HG03457 (cell line): ENCODE measurements around the gene C1orf146.
"Not testable (repeated sequence)": the region's sequence is repeated elsewhere in the genome, so short reads cannot be mapped to it uniquely, and the experiment has no call there.

Experiments
- ATAC-seq: cut with Tn5 transposase; IDR thresholded peaks from one replicate; pipeline ENCODE4 v1.9.1; 2021; ENCODE audit warnings: moderate number of reproducible peaks; ENCODE audit not compliant: unreplicated experiment

C1orf146 gene, protein sequence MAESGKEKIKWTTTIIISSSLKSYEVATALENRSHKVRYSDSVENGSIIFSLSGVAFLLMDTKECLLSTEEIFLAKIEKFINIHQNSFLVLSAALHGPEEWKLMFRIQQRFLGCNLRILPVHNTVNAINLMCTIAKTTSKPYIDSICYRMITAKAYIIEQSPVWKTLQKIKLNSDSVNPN

DNA sequence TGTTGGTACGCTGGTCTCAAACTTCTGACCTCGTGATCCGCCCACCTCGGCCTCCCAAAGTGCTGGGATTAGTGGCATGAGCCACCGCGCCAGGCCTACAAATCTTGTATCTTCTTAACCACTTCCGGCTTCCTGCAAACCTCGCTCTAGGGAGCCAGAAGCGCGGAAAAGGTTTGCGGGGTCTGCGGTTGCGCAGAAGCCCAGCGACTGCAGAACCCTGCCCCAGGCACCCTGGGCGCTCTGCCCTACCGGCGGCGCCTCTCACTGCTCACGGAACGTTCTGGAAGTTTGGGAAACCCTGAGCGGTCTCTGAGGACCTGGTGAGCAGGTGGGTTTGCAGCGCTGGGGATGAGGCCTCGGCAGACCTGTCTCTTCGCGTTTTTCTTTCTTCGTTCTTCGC, at the start of gene C1orf146:
Gene C1orf146, plus strand, starts transcription at position 195 of the 400 bp plus-strand sequence. CDS start 13,506 bp downstream, outside the sequence.
- ATAC-seq, result no peak

DNA sequence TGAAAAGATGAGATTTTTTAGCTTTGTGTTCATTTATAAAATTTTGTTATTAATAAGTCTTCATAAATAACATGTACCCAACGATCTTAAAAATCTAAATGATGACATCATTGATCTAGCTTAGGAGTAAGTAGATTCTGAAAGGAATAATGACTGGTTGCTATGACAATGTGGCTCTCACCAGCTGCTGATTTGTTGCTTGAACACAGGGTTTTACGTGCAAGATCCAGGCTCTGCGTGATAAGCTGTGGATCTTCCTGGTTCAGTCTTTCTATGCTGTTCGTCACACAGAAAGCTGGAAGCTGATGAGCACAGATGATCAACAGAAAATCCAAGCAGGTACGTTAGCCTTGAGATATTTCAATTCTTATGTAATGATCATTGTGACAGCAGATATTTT, 49.1 kb upstream of the C1orf146 start:
- no peak for ATAC-seq

GRCh38 chr1:92169214-92170005, 48.3 kb upstream of the C1orf146 start:
- no peak for ATAC-seq

GRCh38 chr1:92184632-92185031, 33.1 kb upstream of the C1orf146 start:
- ATAC-seq, result no peak

- ATAC-seq, result no peak
Measured at GRCh38 chr1:92186081-92186480, 31.6 kb upstream of the C1orf146 start.

DNA sequence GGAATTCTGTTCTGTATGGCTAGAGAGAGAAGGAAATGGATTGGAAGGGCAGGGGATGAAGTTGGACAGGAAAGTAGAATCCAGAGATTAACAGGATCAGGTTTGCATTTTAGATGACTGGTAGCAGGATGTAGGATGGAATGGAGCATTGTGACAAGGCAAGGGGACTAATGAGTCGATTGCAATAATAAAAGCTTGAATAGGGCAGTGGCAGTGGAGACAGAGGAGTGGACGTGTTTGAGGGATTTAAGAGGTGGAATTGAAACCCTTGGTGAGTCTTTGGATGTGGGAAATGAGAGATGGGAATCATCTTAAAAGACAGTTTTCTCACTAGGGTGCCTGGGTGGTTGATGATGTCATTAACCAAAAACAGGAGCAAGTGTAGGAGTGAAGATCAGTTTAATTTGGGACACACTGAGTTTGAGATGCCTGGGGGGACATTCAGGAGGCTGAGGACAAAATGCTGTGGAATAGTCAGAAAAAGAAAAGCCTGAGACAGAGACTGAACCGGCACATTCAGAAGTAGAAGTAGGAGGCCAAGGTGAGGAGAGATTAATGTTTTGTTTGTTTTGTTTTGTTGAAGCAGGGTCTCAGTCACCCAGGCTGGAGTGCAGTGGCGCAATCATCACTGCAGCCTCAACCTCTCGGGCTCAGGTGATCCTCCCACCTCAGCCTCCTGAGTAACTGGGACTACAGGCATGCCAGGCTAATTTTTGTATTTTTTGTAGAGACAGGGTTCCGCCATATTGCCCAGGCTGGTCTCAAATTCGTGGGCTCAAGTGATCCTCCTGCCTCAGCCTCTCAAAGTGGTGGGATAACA, 29.1 kb upstream of the C1orf146 start:
- ATAC-seq, result no peak

- no peak for ATAC-seq
Measured at GRCh38 chr1:92191726-92192125, 26.0 kb upstream of the C1orf146 start.

DNA sequence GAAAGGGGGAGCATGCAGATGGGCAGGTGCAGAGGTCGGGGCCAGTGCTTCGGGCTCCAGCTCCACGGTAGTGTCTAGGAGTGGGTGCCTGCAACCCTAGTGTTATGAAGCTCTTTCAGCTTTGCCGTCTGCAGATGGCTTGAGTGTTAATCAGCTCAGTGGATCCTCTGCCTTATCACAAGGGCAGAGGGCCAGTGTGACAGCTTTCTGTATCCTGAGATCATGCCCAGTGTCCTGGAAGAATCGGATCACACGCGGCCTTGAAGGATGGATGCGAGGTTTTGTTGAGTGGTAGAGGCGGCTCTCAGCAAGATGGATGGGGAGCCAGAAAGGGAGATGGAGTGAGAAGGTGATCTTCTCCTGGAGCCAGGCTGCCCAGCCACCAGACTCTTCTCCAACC, 25.5 kb upstream of the C1orf146 start:
- ATAC-seq, result no peak

DNA sequence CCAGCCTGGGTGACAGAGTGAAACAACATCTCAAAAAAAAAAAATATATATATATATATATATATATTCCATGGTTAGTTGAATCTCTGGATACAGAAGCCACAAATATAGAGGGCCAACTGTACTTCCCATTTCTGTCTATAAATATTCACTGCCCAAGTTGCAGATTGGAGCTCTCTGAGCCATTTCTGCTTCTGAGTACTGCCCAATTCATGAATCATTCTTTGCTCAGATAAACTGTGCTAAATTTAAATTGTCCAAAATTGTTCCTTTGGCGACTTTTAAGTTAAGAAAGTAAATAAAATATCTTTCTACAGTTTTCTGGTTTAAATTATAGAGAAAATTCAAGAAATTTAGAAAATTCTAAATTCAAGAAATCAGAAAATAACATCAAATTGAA, 23.2 kb upstream of the C1orf146 start:
- ATAC-seq, result no peak

- ATAC-seq, result no peak
Measured at GRCh38 chr1:92201973-92202372, 15.7 kb upstream of the C1orf146 start.

DNA sequence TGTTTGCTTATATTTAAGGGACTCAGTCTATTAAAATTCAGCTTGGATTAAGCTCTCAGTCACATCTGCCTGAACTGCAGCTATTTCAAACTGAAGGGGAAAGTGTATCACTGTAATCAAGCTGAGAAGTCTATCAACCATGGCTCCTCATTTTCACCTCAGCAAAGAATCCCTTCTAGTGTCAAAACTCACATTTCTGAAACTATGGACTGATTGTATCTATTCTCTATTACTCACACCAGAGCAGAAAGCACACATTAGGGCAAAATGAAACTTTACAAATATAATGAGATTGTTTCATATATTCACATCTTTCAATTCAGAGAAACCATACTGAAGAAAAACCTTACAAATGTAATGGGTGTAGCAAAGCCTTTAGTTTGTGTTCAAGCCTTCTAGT, 14.6 kb upstream of the C1orf146 start:
- no peak for ATAC-seq

DNA sequence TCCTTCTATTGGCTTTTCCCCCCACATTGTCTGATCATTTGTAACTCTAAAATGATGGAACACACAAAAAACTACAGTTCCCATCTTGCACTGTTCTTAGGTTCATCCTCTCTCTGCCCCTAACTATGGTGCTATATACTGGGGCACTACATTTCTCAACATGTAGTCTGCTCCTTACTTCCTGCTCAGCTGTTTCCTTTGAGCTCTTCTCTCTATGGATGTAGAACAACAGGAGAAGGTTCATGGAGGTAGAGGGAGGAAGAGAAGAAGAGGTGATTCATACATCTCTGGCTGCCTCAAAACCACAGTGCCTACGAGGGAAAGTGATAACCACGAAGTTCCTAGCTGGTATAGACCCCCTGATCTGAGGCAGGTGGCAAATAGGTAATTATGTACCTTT, 7.0 kb upstream of the C1orf146 start:
- ATAC-seq, result no peak

DNA sequence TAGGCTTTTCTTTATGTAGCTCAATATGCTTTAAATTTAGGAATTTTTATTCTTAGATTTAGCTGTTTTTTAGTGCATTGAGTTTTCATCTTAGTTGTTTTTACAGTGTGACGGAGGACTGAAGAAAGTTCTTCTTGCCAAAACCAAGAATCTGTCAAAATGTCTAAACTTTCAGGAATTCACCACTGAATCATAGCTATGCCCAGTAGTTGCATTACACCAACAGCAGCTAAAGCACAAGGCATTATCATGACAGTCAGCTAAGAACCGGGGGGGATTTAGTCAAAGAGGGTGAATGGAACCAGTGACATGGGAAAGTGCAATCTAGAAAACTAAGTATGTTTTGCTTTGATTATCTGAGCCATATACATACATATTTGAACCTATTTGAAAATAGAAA, 6.5 kb upstream of the C1orf146 start:
- ATAC-seq, result no peak

- ATAC-seq, result no peak
Measured at GRCh38 chr1:92218559-92218958, 844 bp downstream of the C1orf146 start.

- ATAC-seq, result no peak
Measured at GRCh38 chr1:92219028-92219427, 1.3 kb downstream of the C1orf146 start.

DNA sequence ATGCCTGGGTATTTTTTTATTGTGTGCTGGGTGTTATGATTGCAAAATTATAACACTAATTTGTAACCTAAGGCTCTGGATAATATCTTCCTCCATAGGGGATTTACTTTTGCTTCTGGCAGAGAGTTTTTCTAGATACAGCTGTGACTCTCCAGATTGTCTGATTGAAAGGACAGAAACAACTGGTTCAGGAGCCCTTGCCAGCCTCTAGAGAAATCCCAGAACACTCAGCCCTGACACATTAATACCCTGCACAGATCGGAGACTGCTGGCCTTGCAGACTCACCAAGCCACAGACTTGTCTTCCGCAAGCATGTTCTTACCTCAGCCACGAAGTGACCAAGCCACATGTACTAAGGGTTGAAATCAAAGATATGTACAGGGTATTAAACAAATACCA, 10.7 kb downstream of the C1orf146 start:
- ATAC-seq, result no peak

DNA sequence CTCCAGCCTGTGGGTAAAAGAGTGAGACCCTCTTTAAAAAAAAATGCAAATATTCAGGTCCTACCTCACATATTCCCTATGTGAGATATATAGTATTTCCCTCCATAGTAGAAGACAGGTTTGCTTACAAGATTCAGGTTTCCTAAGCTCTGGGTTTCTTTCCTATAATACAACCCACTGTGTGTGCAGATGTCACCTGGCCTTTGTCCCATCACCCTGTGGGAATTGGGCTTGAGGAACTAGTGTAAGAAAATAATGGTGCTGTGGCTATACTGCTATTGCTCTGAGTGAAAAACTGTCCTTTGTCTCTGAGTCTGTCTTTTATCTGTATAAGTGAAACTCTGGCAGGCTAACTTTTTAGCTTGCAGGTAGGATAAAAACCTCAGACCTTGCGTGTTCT, 13.0 kb downstream of the C1orf146 start:
- no peak for ATAC-seq

DNA sequence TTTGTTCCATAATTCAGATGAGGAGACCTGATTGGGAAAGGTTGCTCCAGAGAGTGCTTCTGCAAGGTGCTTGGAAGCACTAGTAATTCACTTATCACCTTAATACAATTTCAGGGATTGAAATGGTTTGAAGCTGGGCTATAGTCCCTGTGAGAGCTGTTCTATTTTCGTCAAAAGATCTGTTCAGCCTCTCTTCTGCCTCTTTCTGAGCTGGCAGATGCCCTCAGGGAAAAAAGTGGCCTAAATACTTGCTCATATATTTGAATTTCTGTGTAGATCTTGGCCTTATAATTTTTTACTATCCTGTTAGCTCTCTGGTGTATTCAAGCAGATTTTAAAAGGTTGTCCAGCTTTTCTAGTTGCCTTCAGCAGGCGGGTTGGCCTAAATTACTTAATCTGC, 22.3 kb downstream of the C1orf146 start:
- ATAC-seq, result no peak

- no peak for ATAC-seq
Measured at GRCh38 chr1:92244376-92244775, 26.7 kb downstream of the C1orf146 start.

- not testable (repeated sequence) for ATAC-seq
Measured at GRCh38 chr1:92254714-92255113, 37.0 kb downstream of the C1orf146 start.

GRCh38 chr1:92259350-92259749, 41.6 kb downstream of the C1orf146 start:
- no peak for ATAC-seq

DNA sequence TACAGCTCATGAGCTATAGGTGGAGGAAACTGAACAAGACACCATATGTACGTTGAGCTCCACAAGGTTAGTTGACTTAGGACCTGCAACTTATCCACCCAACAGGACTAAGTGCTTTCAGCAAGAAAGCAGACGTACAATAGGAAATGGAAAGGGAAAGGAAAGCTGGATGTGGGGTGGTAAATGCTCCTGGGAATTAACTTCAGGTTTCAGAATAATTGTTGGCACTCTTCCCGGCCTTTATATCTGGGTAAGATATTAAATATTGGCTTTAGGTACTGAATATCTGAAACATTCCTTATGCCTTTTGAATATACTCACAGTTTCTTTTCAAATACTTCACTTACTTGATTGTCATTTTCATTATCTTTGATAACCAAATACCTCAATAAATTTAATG, 44.8 kb downstream of the C1orf146 start:
- ATAC-seq, result no peak
